Transverse colon (tissue), 4 donors: ENCODE results near the gene TBL1X. TPM values are rescaled to one million over a fixed set of nuclear protein-coding genes. Genes with fewer than 3 reads are reported as not detected.

Experiments
- DNase-seq: peaks from one replicate; pipeline ENCODE4 v3.0.0-alpha.2; 2019
- H3K27ac ChIP-seq, 4 donors: fragments of 200-600 bp; sonication (generic); 2 replicates each; pipeline ENCODE4 v1.5.1; 2016 to 2018; ENCODE audit warnings: inconsistent platforms in 4 of 4
- H3K27me3 ChIP-seq: fragments of 200-600 bp; sonication (generic); 2 replicates; pipeline ENCODE4 v1.5.1; 2017; ENCODE audit warnings: inconsistent platforms
- H3K36me3 ChIP-seq, 4 donors: fragments of 200-600 bp; sonication (generic); 2 replicates each; pipeline ENCODE4 v1.5.1; 2017 to 2019; ENCODE audit warnings: inconsistent platforms in 4 of 4
- H3K4me1 ChIP-seq, 4 donors: fragments of 200-600 bp; sonication (generic); 2 replicates each; pipeline ENCODE4 v1.5.1; 2017 to 2020; ENCODE audit warnings: inconsistent platforms in 4 of 4
- H3K4me3 ChIP-seq, 4 donors: fragments of 200-600 bp; sonication (generic); 1 replicate in 1 of 4; 2 replicates in 3 of 4; pipeline versions ENCODE4 v1.5.1 to v1.6.1; 2017 to 2019; ENCODE audit warnings: inconsistent platforms in 4 of 4
- H3K9me3 ChIP-seq, 2 donors: fragments of 200-600 bp; sonication (generic); 2 replicates each; pipeline ENCODE4 v1.5.1; 2017 to 2019; ENCODE audit warnings: inconsistent platforms in 2 of 2
- EP300 ChIP-seq: sonication (generic); formaldehyde crosslinking; IDR thresholded peaks from one replicate; pipeline ENCODE4 v1.6.1; 2017; ENCODE audit warnings: antibody characterized with exemption, low read depth
- POLR2A ChIP-seq: fragments of 450-650 bp; IDR thresholded peaks from one replicate; pipeline ENCODE4 v1.6.1; 2016; ENCODE audit warnings: antibody characterized with exemption, mild to moderate bottlenecking, moderate library complexity
- POLR2AphosphoS5 ChIP-seq, 3 donors: sonication (generic); formaldehyde crosslinking; IDR thresholded peaks; one replicate each; pipeline ENCODE4 v1.6.1; 2016; ENCODE audit warnings: antibody characterized with exemption in 3 of 3
- WGBS, 2 donors: methylation state at CpG; one replicate each; pipeline ENCODE4 v1.1.5; 2018; ENCODE audit warnings: low coverage in 1 of 2; 5-methylcytosine and 5-hydroxymethylcytosine counted together
- in situ Hi-C, 4 donors: fragments of 200-750 bp; cut with MboI; loops; one replicate each; pipeline versions ENCODE4 v1.15.0 to v1.15.1; 2017; ENCODE audit warnings: low sequenced_read_pairs in 3 of 4, low pct_ligation_motif_present in 1 of 4, low pct_unique_long_range_greater_than_20kb in 1 of 4
- intact Hi-C: fragments of 100-400 bp; cut with DNase I; formaldehyde crosslinking; loops from one replicate; pipeline ENCODE4 v1.15.1; 2023; ENCODE audit warnings: low total_unique reads
- total RNA-seq, 4 donors: library from RNA; depleted of rRNA; stranded (reverse); fragments of >200 nt; gene quantifications; one replicate each; pipeline ENCODE4 v1.1.0, GENCODE V29; 2016
- TF ChIP-seq, protein P1 (sequence below), 5 experiments: fragments of 200-600 bp in 3 of 5; fragments of 450-650 bp in 2 of 5; sonication (generic) in 3 of 5; IDR thresholded peaks; 1 replicate in 2 of 5; 2 replicates in 3 of 5; pipeline ENCODE4 v1.5.1; 2016 to 2017; ENCODE audit warnings: antibody characterized with exemption in 5 of 5, inconsistent platforms in 3 of 5, mild to moderate bottlenecking in 2 of 5, moderate library complexity in 1 of 5

TBL1X gene
- total RNA-seq, 4 donors from 2014 or later = 3.4 to 16.8 (median 13.0) TPM

DNA sequence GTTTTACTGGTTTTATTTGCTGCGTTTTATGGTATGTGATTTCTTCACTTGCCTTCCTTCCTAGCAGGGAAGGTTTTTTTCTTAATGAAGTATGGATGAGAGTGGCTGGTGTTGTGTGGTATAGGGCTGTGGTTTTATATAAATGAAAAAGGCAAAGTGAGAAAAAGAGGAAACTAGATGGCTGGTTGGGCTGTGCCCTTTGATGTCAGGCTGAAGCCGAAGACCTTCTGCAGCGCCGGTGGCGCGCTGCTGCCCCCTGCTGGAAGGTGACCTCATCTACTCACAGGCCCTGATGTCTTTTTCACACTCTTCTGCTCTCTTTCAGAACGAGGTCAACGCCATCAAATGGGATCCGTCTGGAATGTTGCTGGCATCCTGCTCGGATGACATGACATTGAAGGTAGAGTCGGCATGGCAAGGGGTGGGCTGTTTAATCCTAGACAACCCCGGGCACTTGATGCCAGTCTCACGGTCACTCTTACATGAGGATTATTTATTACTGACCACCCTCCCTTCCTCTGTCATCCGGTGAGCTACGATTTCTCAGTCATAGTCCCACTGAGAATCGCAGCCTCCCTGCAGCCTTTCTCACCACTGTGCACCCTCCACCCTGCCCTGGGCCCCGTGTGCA lies 244.2 kb downstream of the TBL1X start:
- Histone ChIP-seq H3K4me3 (no peak overlapping the region), H3K27me3 (no peaks in the 10 kb centered on the region), H3K36me3 (no peaks in the 10 kb centered on the region), H3K9me3 (no peaks in the 10 kb centered on the region), H3K27ac (no peak overlapping the region), H3K4me1 (peaks cover 0 to 4% (median 2%) of the 10 kb centered on the region in 4 donors)
- peak; percentile 75 for DNase-seq
- 8 to 26% methylated on average over 2 to 17 of the region's 17 CpGs for WGBS, 2 donors
- TF ChIP-seq, protein P1, sequence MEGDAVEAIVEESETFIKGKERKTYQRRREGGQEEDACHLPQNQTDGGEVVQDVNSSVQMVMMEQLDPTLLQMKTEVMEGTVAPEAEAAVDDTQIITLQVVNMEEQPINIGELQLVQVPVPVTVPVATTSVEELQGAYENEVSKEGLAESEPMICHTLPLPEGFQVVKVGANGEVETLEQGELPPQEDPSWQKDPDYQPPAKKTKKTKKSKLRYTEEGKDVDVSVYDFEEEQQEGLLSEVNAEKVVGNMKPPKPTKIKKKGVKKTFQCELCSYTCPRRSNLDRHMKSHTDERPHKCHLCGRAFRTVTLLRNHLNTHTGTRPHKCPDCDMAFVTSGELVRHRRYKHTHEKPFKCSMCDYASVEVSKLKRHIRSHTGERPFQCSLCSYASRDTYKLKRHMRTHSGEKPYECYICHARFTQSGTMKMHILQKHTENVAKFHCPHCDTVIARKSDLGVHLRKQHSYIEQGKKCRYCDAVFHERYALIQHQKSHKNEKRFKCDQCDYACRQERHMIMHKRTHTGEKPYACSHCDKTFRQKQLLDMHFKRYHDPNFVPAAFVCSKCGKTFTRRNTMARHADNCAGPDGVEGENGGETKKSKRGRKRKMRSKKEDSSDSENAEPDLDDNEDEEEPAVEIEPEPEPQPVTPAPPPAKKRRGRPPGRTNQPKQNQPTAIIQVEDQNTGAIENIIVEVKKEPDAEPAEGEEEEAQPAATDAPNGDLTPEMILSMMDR (IDR thresholded peaks at IDR 0.05) = peak; percentile 72 to 87 (median 73)
- no peak for TF ChIP-seq POLR2AphosphoS5 (IDR thresholded peaks at IDR 0.05)
- intact Hi-C loops (no loop called here), in situ Hi-C loops (loop anchor here in 3 of 4 donors (10.0 to 25.0 kb wide), 4 partner anchors 734 to 897 kb away; partner anchors contain the start of gene FAM9A (in 1 of the 3))

DNA sequence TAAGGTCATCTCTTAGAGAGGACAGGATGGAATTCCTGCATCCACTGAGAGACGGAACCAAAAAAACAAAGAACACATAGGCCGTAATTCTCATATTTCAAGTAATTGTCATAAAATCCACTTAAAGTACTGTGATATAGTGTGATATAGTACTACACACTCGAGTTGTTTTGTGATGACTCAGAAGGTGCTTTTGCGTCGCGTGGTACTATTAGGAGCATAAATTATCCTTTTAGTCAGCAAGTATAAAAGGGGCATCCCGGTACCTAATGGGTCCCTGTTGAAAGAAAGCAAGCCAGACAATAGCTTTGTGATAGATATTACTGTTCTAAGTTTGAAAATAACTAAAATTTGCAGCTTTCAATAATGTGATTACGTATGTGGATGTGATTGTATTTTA lies 245.5 kb downstream of the TBL1X start:
- in situ Hi-C loops (loop anchor here in 2 of 4 donors (25.0 kb wide), 2 partner anchors 748 to 898 kb away; partner anchors contain the start of gene FAM9A (in 1 of the 2)), intact Hi-C loops (no loop called here)
- 74 to 79% methylated on average over 6 to 8 of the region's 8 CpGs for WGBS, 2 donors
- peaks cover 0 to 4% (median 2%) of the 10 kb centered on the region in 4 donors for H3K4me1 ChIP-seq
- no peak overlapping the region for H3K27ac ChIP-seq
- H3K9me3 ChIP-seq = no peaks in the 10 kb centered on the region
- H3K4me3 ChIP-seq = no peak overlapping the region
- TF ChIP-seq POLR2A (no peak), POLR2AphosphoS5 (IDR thresholded peaks at IDR 0.05) (no peak), EP300 (no peak)
- H3K27me3 ChIP-seq = no peaks in the 10 kb centered on the region
- no peaks in the 10 kb centered on the region for H3K36me3 ChIP-seq
- DNase-seq = no peak

DNA sequence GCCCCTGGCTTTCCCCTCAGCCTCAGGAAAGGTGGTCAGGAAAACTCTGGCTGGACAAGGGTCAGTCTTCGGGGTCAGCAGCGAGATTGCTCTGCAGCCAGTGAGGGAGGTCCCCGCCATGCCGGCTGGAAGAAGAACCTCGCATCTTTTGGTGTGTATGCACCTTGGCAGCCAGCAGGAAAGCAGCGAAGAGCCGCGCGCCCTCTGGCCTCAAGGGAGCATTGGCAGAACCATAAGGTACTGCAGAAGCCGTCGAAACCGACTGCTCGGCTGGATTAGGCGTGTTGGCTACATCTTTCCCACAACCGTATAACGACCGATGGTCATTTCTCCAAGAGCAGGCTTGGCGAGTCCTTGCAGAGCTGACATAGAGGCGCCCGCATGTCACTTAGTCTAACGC lies 252.5 kb downstream of the TBL1X start:
- DNase-seq = no peak
- Histone ChIP-seq H3K9me3 (no peaks in the 10 kb centered on the region), H3K27ac (no peak overlapping the region), H3K27me3 (no peaks in the 10 kb centered on the region), H3K4me1 (no peaks in the 10 kb centered on the region), H3K4me3 (no peak overlapping the region), H3K36me3 (no peaks in the 10 kb centered on the region)
- in situ Hi-C loops (loop anchor here in 2 of 4 donors (25.0 kb wide), 2 partner anchors 755 to 905 kb away; partner anchors contain the start of gene FAM9A (in 1 of the 2)), intact Hi-C loops (no loop called here)
- WGBS, 2 donors = 96% methylated on average over 21 of the region's 21 CpGs; no CpG with 5 or more reads in 1 of the 2 donors
- TF ChIP-seq EP300 (no peak), POLR2AphosphoS5 (IDR thresholded peaks at IDR 0.05) (no peak), POLR2A (no peak)
- TF ChIP-seq, protein P1 (IDR thresholded peaks at IDR 0.05) = no peak

DNA sequence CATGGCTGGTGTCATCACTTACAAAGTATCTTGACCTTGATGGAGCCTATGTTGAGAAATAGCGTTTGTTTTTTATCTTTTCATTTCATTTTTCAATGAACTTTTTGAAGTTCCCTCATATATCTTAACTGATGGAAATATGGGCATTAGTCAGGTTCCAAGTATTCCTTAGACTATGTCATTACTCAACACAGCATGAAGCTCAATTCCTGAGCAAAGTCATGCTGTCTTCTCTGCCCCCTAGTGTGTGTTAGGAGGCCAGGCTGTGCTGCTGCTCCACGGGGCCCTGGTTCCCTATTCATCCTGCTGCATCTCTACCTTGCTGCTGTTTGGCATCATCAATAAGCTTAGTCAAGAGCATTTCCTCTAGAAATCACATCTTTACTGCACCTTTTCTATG lies 259.9 kb downstream of the TBL1X start:
- Histone ChIP-seq H3K27ac (no peak overlapping the region), H3K9me3 (no peaks in the 10 kb centered on the region), H3K4me1 (no peaks in the 10 kb centered on the region), H3K27me3 (no peaks in the 10 kb centered on the region), H3K36me3 (no peaks in the 10 kb centered on the region), H3K4me3 (no peak overlapping the region)
- intact Hi-C loops = no loop called here
- in situ Hi-C loops = loop anchor here in 2 of 4 donors (25.0 kb wide), 2 partner anchors 762 to 912 kb away; partner anchors contain the start of gene FAM9A (in 1 of the 2)
- no peak for DNase-seq
- WGBS, 2 donors = 69 to 86% methylated on average over 1 to 2 of the region's 2 CpGs
- TF ChIP-seq POLR2AphosphoS5 (IDR thresholded peaks at IDR 0.05) (no peak), EP300 (no peak), POLR2A (no peak)
- TF ChIP-seq, protein P1 (IDR thresholded peaks at IDR 0.05) = no peak
